ENCODE measurements around the gene ZNF823. TPM values are rescaled to one million over a fixed set of nuclear protein-coding genes. Genes with fewer than 3 reads are reported as not detected.
A peak's percentile ranks its signal among the peaks of the same experiment; 100 is the strongest.

The ZNF823 gene
- total and polyA plus RNA-seq, 9 of the 15 experiments (the other 6 are each of a cell fraction or from before 2014, with no cell fraction given): 4.0 to 13.4 (median 6.1) TPM

GRCh38 chr19:11737964-11738745 is 591 bp downstream of the ZNF823 start (continued):
- TF ChIP-seq KDM1A (IDR thresholded peaks at IDR 0.05) (no peak), ZNF277 (CRISPR knock-in tag; IDR thresholded peaks at IDR 0.05; ENCODE audit: borderline replicate concordance) (no peak), PCBP2 (IDR thresholded peaks at IDR 0.05; ENCODE audit: low read depth, low read length, poor library complexity, severe bottlenecking) (no peak), RFX5 (IDR thresholded peaks at IDR 0.05; ENCODE audit: low read depth, low read length) (no peak), SREBF2 (CRISPR knock-in tag; IDR thresholded peaks at IDR 0.05) (no peak), TCFL5 (CRISPR knock-in tag; conservative IDR thresholded peaks at IDR 0.05) (no peak), MLLT1 (IDR thresholded peaks at IDR 0.05) (no peak), CCNT2 (IDR thresholded peaks at IDR 0.05; ENCODE audit: borderline replicate concordance, extremely low read depth, insufficient read length, low read depth, low read length) (peak; percentile 52), ZKSCAN8 (CRISPR knock-in tag; IDR thresholded peaks at IDR 0.05) (no peak), ZBTB33 (CRISPR knock-in tag; IDR thresholded peaks at IDR 0.05) (0 out of 2 replicates have a peak, but pooled peaks have one; percentile 14), FIP1L1 (IDR thresholded peaks at IDR 0.05; ENCODE audit: low read depth, low read length, poor library complexity, severe bottlenecking) (peak; percentile 67), MED1 (CRISPR knock-in tag; IDR thresholded peaks at IDR 0.05; ENCODE audit: borderline replicate concordance) (no peak), GTF2E2 (tag; IDR thresholded peaks at IDR 0.05) (no peak), KDM2B (CRISPR knock-in tag; IDR thresholded peaks at IDR 0.05) (0 out of 2 replicates have a peak, but pooled peaks have one; percentile 9), YBX1 (IDR thresholded peaks at IDR 0.05) (no peak), ZBTB7A (IDR thresholded peaks at IDR 0.05; ENCODE audit: borderline replicate concordance, control insufficient read depth, low read depth, low read length) (peak; percentile 9; the same call in 1 of the 2 replicates)
- TF ChIP-seq, protein P1, sequence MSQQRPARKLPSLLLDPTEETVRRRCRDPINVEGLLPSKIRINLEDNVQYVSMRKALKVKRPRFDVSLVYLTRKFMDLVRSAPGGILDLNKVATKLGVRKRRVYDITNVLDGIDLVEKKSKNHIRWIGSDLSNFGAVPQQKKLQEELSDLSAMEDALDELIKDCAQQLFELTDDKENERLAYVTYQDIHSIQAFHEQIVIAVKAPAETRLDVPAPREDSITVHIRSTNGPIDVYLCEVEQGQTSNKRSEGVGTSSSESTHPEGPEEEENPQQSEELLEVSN (IDR thresholded peaks at IDR 0.05; ENCODE audit: borderline replicate concordance in 1 of 2, extremely low read depth in 1 of 2, insufficient read depth in 1 of 2, insufficient read length in 1 of 2, low read depth in 1 of 2, low read length in 1 of 2, poor library complexity in 1 of 2, severe bottlenecking in 1 of 2): no peak
- TF ChIP-seq, protein P2, sequence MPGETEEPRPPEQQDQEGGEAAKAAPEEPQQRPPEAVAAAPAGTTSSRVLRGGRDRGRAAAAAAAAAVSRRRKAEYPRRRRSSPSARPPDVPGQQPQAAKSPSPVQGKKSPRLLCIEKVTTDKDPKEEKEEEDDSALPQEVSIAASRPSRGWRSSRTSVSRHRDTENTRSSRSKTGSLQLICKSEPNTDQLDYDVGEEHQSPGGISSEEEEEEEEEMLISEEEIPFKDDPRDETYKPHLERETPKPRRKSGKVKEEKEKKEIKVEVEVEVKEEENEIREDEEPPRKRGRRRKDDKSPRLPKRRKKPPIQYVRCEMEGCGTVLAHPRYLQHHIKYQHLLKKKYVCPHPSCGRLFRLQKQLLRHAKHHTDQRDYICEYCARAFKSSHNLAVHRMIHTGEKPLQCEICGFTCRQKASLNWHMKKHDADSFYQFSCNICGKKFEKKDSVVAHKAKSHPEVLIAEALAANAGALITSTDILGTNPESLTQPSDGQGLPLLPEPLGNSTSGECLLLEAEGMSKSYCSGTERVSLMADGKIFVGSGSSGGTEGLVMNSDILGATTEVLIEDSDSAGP (CRISPR knock-in tag; IDR thresholded peaks at IDR 0.05): no peak

Data from K562 (cell line).